RWPE1 (cell line): ENCODE measurements around the gene ARL6IP4.

Experiments used
- CTCF ChIA-PET: fragments of 350-600 bp; sonication (Branson Sonifier 250); formaldehyde crosslinking; extraction: SDS; loops from one replicate; lab custom pipeline; 2021; lab: Yijun Ruan, JAX
- POLR2A ChIA-PET: fragments of 400-600 bp; formaldehyde crosslinking; extraction: SDS; loops from one replicate; lab custom pipeline; 2020; ENCODE audit warnings: antibody characterized with exemption; ENCODE audit not compliant: low non-redundant PET; lab: Yijun Ruan, JAX
- DNase-seq: peaks from one replicate; pipeline ENCODE4 v3.0.0; 2012; ENCODE audit warnings: low spot score
- H3K27ac ChIP-seq: fragments of 450-650 bp; 2 replicates; pipeline ENCODE4 v1.5.1; 2017
- TF ChIP-seq, protein P1 (sequence below): fragments of 450-650 bp; conservative IDR thresholded peaks from 2 replicates; pipeline ENCODE4 v1.5.1; 2017; ENCODE audit warnings: low read depth, mild to moderate bottlenecking

Gene ARL6IP4

DNA sequence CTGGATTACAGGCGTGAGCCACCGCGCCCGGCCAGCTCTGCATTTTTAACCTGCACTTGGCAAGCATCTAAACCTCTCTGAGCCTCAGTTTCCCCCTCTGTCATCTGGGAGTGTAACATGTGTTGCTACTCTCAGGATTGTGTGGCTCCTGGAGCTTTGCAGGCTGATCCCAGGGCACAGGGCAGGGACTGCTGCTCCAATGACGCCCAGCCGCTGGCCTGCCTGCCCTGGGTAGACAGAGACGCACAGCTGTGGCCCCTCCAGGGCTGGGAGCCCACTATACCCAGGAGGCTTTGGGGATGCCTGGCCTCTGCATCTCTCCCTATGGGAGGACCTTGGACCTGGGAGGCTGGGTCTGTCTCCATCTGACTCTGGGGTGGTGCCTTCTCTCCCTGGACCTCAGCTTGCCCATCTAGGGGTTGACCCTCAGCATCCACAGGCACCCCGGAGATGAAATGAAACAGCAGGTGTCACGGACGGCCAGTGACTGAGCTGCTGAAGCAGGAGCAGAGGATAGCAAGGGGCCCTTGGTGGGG lies 13.7 kb downstream of the ARL6IP4 start:
- ChIA-PET CTCF (interaction anchor here (0.7 kb wide), 2 partner anchors 47 to 98 kb away, joined by 3 to 4 read pairs; no protein-coding TSS in a partner anchor), POLR2A (no interaction called here)
- no peak overlapping the region for H3K27ac ChIP-seq
- no peak for DNase-seq
- TF ChIP-seq, protein P1, sequence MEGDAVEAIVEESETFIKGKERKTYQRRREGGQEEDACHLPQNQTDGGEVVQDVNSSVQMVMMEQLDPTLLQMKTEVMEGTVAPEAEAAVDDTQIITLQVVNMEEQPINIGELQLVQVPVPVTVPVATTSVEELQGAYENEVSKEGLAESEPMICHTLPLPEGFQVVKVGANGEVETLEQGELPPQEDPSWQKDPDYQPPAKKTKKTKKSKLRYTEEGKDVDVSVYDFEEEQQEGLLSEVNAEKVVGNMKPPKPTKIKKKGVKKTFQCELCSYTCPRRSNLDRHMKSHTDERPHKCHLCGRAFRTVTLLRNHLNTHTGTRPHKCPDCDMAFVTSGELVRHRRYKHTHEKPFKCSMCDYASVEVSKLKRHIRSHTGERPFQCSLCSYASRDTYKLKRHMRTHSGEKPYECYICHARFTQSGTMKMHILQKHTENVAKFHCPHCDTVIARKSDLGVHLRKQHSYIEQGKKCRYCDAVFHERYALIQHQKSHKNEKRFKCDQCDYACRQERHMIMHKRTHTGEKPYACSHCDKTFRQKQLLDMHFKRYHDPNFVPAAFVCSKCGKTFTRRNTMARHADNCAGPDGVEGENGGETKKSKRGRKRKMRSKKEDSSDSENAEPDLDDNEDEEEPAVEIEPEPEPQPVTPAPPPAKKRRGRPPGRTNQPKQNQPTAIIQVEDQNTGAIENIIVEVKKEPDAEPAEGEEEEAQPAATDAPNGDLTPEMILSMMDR, result no peak

DNA sequence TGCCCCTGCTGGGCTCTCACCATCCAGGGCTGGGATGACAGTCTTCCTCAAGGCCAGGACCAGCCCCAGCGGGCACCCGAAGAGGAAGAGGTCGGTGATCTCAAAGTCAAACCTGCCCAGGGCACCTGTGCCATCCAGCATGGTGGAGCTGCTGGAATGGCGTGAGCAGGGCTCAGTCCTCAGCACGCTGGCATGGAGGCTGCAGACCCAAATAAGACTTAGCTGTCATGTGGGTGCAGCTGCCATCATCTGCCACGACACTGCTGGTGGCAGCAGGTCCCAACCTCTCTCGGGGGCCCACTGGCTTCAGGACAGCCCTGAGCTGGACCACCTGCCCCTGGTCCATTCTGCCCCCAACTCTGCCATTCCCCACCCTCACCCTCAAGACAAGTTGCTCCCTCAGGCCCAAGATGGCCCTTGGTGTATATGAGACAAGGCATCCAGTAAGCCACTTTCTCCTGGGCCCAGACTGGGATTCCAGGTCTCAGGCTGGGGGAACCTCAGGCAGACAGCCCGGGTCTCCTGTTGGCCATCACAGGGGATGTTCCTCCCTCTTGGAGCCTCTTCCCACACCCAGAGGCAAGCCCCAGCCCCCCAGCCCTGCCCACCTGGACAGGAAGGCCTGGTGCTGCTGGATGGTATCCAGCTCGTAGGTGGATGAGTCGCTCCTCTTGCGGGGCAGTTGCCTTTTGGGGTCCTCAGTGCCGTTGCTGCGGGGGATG lies 14.5 kb downstream of the ARL6IP4 start:
- ChIA-PET POLR2A (no interaction called here), CTCF (interaction anchor here (0.7 kb wide), 2 partner anchors 47 to 97 kb away, joined by 3 to 4 read pairs; no protein-coding TSS in a partner anchor)
- H3K27ac ChIP-seq, result no peak overlapping the region
- TF ChIP-seq, protein P1, result no peak
- DNase-seq, result no peak

DNA sequence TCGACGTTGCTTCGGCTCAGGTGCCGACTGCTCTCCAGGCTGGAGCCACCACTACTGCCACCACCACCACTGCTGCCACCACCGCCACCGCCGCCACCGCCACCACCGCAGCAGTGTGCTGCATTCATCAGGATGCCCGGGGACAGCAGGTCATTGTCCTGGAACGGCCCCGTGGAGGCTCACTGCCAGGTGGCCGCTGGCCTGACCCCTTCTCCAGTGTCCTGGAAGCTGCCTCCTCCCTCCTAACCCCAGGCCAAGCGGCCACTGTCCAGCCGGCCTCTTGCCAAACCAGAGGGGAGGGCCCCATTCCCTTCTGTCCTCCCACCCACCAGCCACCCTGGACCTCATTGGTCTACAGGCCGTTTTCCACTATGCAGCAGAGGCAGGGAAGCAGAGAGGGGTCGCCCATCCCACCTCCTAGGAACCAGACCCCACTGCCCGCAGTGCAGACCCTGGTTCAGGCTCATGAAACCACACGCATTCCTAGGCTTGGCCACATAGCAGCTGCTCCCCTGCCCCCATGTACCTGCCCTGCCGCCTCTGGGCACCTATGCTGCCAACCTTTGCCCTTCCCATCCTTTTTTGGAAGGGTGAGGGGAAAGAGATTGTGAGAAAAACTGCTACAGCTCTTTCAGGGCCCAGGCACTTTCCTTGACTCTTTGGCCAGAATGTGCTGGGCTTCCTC lies 15.2 kb downstream of the ARL6IP4 start:
- H3K27ac ChIP-seq, result no peak overlapping the region
- TF ChIP-seq, protein P1, result no peak
- ChIA-PET CTCF (interaction anchor here (0.6 kb wide), 1 partner anchor 32 kb away, joined by 3 read pairs; no protein-coding TSS in a partner anchor), POLR2A (no interaction called here)
- no peak for DNase-seq

DNA sequence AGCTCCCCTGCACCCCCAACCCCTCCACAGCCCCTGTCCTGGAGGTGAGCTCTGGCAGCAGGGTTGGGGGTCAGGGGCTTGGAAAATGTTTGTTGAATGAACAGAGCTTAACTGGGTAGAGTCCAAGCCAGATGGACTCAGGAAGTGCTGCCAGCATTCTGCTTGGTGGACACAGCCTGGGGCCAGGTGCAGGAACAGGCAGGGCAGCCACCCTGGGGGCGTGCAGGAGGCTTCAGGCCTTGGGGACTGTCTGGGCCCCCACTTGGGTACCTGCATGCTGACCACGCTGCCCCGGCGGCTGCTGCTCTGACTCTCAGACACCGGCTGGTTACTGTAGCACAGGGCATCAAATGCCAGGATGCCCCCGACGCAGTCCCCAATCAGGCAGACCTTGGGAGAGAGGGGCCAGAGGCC lies 15.7 kb downstream of the ARL6IP4 start:
- no peak overlapping the region for H3K27ac ChIP-seq
- CTCF ChIA-PET, result interaction anchor here (0.6 kb wide), 1 partner anchor 31 kb away, joined by 3 read pairs; no protein-coding TSS in a partner anchor
- POLR2A ChIA-PET, result no interaction called here
- DNase-seq, result no peak
- TF ChIP-seq, protein P1, result no peak

DNA sequence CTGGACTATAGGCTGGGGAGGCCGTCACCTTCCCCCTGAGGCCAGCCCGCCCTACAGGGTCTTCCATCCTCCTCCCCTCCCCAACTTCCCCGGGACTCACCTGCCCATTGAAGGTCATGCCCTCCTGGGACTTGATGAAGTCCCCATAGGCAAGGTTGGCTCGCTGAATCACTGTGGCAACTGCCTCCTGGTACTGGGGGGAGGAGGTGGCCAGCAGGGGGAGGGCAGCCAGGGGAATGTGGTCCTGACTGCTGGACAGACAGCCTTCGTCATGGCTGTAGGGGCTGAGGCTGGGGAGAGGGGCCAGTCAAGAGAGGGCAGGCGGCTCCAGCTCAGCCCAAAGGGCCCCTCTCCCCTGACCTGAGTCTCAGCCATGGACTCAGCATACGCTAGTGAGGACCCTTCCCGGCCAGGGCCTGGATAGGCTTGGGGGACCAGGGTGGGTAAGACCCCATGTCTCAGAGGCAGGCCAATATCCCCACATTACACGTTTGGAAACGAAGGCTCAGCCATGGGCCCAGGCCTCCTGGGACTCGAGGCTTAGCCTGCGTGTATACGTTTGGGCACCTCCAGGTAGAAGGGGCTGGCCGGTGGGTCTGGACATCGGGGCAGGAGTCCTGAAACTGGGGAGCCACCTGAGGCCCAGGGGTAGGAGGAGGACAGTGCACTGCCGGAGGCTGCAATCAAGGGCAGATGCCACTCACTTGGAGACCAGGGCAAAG lies 16.3 kb downstream of the ARL6IP4 start:
- POLR2A ChIA-PET, result no interaction called here
- TF ChIP-seq, protein P1, result no peak
- DNase-seq, result no peak
- CTCF ChIA-PET, result no interaction called here
- no peak overlapping the region for H3K27ac ChIP-seq
